Activated naive CD8-positive, alpha-beta T cell treated with anti-CD3 and anti-CD28 coated beads, Interleukin-2, amount 50 U/mL, for 16 hours (primary cell): ENCODE measurements around the gene RPS2.
"Not testable (repeated sequence)": the region's sequence is repeated elsewhere in the genome, so short reads cannot be mapped to it uniquely, and the experiment has no call there.

Source experiments
- DNase-seq: peaks from one replicate; pipeline ENCODE4 v3.0.0-alpha.2; 2020; ENCODE audit warnings: low read depth, low spot score

RPS2 gene

GRCh38 chr16:1964506-1965395, at the start of gene RPS2:
TSS of gene RPS2 (minus strand) at chr16:1964826. CDS start at chr16:1964625, 201 bp downstream.
- DNase-seq, result peak; percentile 99

GRCh38 chr16:2013527-2013926, 48.9 kb upstream of the RPS2 start:
- no peak for DNase-seq

- not testable (repeated sequence) for DNase-seq
Measured at GRCh38 chr16:2011726-2012125, 47.1 kb upstream of the RPS2 start.

- peak; percentile 59 for DNase-seq
Measured at GRCh38 chr16:2009791-2010510, 45.3 kb upstream of the RPS2 start, which contains the start of gene ZNF598. TSS of gene ZNF598 (minus strand) at chr16:2009821.

GRCh38 chr16:2009164-2009711, 44.6 kb upstream of the RPS2 start:
- no peak for DNase-seq

- no peak for DNase-seq
Measured at GRCh38 chr16:2008631-2009163, 44.1 kb upstream of the RPS2 start.

GRCh38 chr16:2008009-2008526, 43.4 kb upstream of the RPS2 start:
- no peak for DNase-seq

GRCh38 chr16:2007081-2007836, 42.6 kb upstream of the RPS2 start:
- no peak for DNase-seq

- no peak for DNase-seq
Measured at GRCh38 chr16:2006317-2006716, 41.7 kb upstream of the RPS2 start.

GRCh38 chr16:2005646-2006045, 41.0 kb upstream of the RPS2 start:
- DNase-seq, result no peak

GRCh38 chr16:2004795-2005517, 40.3 kb upstream of the RPS2 start:
- DNase-seq, result no peak

GRCh38 chr16:2003827-2004641, 39.4 kb upstream of the RPS2 start:
- DNase-seq, result peak; percentile 77

- no peak for DNase-seq
Measured at GRCh38 chr16:2003231-2003826, 38.7 kb upstream of the RPS2 start.

- DNase-seq, result no peak
Measured at GRCh38 chr16:2002406-2003230, 38.0 kb upstream of the RPS2 start.

- no peak for DNase-seq
Measured at GRCh38 chr16:2001456-2002355, 37.1 kb upstream of the RPS2 start.

GRCh38 chr16:2001035-2001434, 36.4 kb upstream of the RPS2 start:
- DNase-seq, result no peak

- DNase-seq, result no peak
Measured at GRCh38 chr16:1999866-2000514, 35.4 kb upstream of the RPS2 start.
